ENCODE results near the gene PYCR2.

PYCR2 gene

GRCh38 chr1:225954753-225955152, 30.7 kb upstream of the PYCR2 start:
- Histone ChIP-seq H3K36me3 (ENCODE audit: insufficient read depth, low read depth, low read length) (no peaks in the 10 kb centered on the region), H3K9ac (ENCODE audit: low read depth, low read length) (no peak overlapping the region), H3K4me1 (ENCODE audit: insufficient read depth, low read length) (0 out of 2 replicates have a peak, but pooled peaks cover 3% of the 10 kb centered on the region), H3K4me3 (ENCODE audit: low read length) (no peak overlapping the region), H3K9me3 (ENCODE audit: insufficient read depth, low read depth, low read length) (no peaks in the 10 kb centered on the region), H3K27me3 (ENCODE audit: insufficient read depth, low read length) (peaks cover 3% of the 10 kb centered on the region; the same call in 1 of the 2 replicates), H3K27ac (ENCODE audit: low read length) (no peak overlapping the region)

GRCh38 chr1:225953315-225953714, 29.3 kb upstream of the PYCR2 start:
- H3K4me1 ChIP-seq (ENCODE audit: insufficient read depth, low read length), result peaks cover 12% of the 10 kb centered on the region
- H3K9me3 ChIP-seq (ENCODE audit: insufficient read depth, low read depth, low read length), result no peaks in the 10 kb centered on the region
- no peak overlapping the region for H3K27ac ChIP-seq (ENCODE audit: low read length)
- H3K9ac ChIP-seq (ENCODE audit: low read depth, low read length), result no peak overlapping the region
- peaks cover 15% of the 10 kb centered on the region for H3K27me3 ChIP-seq (ENCODE audit: insufficient read depth, low read length)
- no peaks in the 10 kb centered on the region for H3K36me3 ChIP-seq (ENCODE audit: insufficient read depth, low read depth, low read length)
- H3K4me3 ChIP-seq (ENCODE audit: low read length), result no peak overlapping the region

- Histone ChIP-seq H3K9me3 (ENCODE audit: insufficient read depth, low read depth, low read length) (no peaks in the 10 kb centered on the region), H3K27ac (ENCODE audit: low read length) (no peak overlapping the region), H3K36me3 (ENCODE audit: insufficient read depth, low read depth, low read length) (no peaks in the 10 kb centered on the region), H3K4me3 (ENCODE audit: low read length) (no peak overlapping the region), H3K27me3 (ENCODE audit: insufficient read depth, low read length) (peaks cover 37% of the 10 kb centered on the region), H3K9ac (ENCODE audit: low read depth, low read length) (no peak overlapping the region), H3K4me1 (ENCODE audit: insufficient read depth, low read length) (peaks cover 25% of the 10 kb centered on the region)
Observed at GRCh38 chr1:225950905-225951497, 27.0 kb upstream of the PYCR2 start.

GRCh38 chr1:225949041-225949440, 25.0 kb upstream of the PYCR2 start:
- Histone ChIP-seq H3K4me1 (ENCODE audit: insufficient read depth, low read length) (peaks cover 38% of the 10 kb centered on the region), H3K4me3 (ENCODE audit: low read length) (no peak overlapping the region), H3K36me3 (ENCODE audit: insufficient read depth, low read depth, low read length) (no peaks in the 10 kb centered on the region), H3K9me3 (ENCODE audit: insufficient read depth, low read depth, low read length) (no peaks in the 10 kb centered on the region), H3K27ac (ENCODE audit: low read length) (no peak overlapping the region), H3K27me3 (ENCODE audit: insufficient read depth, low read length) (peaks cover 54% of the 10 kb centered on the region), H3K9ac (ENCODE audit: low read depth, low read length) (no peak overlapping the region)

GRCh38 chr1:225946803-225947202, 22.8 kb upstream of the PYCR2 start:
- Histone ChIP-seq H3K4me3 (ENCODE audit: low read length) (no peak overlapping the region), H3K27ac (ENCODE audit: low read length) (no peak overlapping the region), H3K27me3 (ENCODE audit: insufficient read depth, low read length) (peaks cover 70% of the 10 kb centered on the region), H3K9ac (ENCODE audit: low read depth, low read length) (no peak overlapping the region), H3K4me1 (ENCODE audit: insufficient read depth, low read length) (peaks cover 38% of the 10 kb centered on the region), H3K36me3 (ENCODE audit: insufficient read depth, low read depth, low read length) (no peaks in the 10 kb centered on the region), H3K9me3 (ENCODE audit: insufficient read depth, low read depth, low read length) (no peaks in the 10 kb centered on the region)

GRCh38 chr1:225946082-225946620, 22.1 kb upstream of the PYCR2 start:
- Histone ChIP-seq H3K4me1 (ENCODE audit: insufficient read depth, low read length) (peaks cover 38% of the 10 kb centered on the region), H3K27ac (ENCODE audit: low read length) (no peak overlapping the region)

GRCh38 chr1:225945564-225945963, 21.5 kb upstream of the PYCR2 start:
- peaks cover 75% of the 10 kb centered on the region for H3K27me3 ChIP-seq (ENCODE audit: insufficient read depth, low read length)
- H3K4me3 ChIP-seq (ENCODE audit: low read length), result no peak overlapping the region
- no peaks in the 10 kb centered on the region for H3K36me3 ChIP-seq (ENCODE audit: insufficient read depth, low read depth, low read length)
- H3K27ac ChIP-seq (ENCODE audit: low read length), result no peak overlapping the region
- H3K4me1 ChIP-seq (ENCODE audit: insufficient read depth, low read length), result peaks cover 36% of the 10 kb centered on the region
- no peaks in the 10 kb centered on the region for H3K9me3 ChIP-seq (ENCODE audit: insufficient read depth, low read depth, low read length)
- peak overlapping the region; percentile 23; the same call in 1 of the 2 replicates for H3K9ac ChIP-seq (ENCODE audit: low read depth, low read length)

More at GRCh38 chr1:225946082-225946620, 22.1 kb upstream of the PYCR2 start:
- no peaks in the 10 kb centered on the region for H3K9me3 ChIP-seq (ENCODE audit: insufficient read depth, low read depth, low read length)
- no peaks in the 10 kb centered on the region for H3K36me3 ChIP-seq (ENCODE audit: insufficient read depth, low read depth, low read length)
- peaks cover 76% of the 10 kb centered on the region for H3K27me3 ChIP-seq (ENCODE audit: insufficient read depth, low read length)
- H3K4me3 ChIP-seq (ENCODE audit: low read length), result no peak overlapping the region
- no peak overlapping the region for H3K9ac ChIP-seq (ENCODE audit: low read depth, low read length)

GRCh38 chr1:225944951-225945350, 20.9 kb upstream of the PYCR2 start:
- Histone ChIP-seq H3K9me3 (ENCODE audit: insufficient read depth, low read depth, low read length) (no peaks in the 10 kb centered on the region), H3K36me3 (ENCODE audit: insufficient read depth, low read depth, low read length) (no peaks in the 10 kb centered on the region), H3K4me3 (ENCODE audit: low read length) (no peak overlapping the region), H3K27ac (ENCODE audit: low read length) (no peak overlapping the region), H3K9ac (ENCODE audit: low read depth, low read length) (peak overlapping the region; percentile 23; the same call in 1 of the 2 replicates), H3K27me3 (ENCODE audit: insufficient read depth, low read length) (peaks cover 81% of the 10 kb centered on the region), H3K4me1 (ENCODE audit: insufficient read depth, low read length) (peaks cover 36% of the 10 kb centered on the region)

GRCh38 chr1:225944387-225944786, 20.3 kb upstream of the PYCR2 start:
- no peak overlapping the region for H3K27ac ChIP-seq (ENCODE audit: low read length)
- H3K4me3 ChIP-seq (ENCODE audit: low read length), result no peak overlapping the region
- peaks cover 82% of the 10 kb centered on the region for H3K27me3 ChIP-seq (ENCODE audit: insufficient read depth, low read length)
- no peaks in the 10 kb centered on the region for H3K36me3 ChIP-seq (ENCODE audit: insufficient read depth, low read depth, low read length)
- peaks cover 35% of the 10 kb centered on the region for H3K4me1 ChIP-seq (ENCODE audit: insufficient read depth, low read length)
- H3K9ac ChIP-seq (ENCODE audit: low read depth, low read length), result no peak overlapping the region
- no peaks in the 10 kb centered on the region for H3K9me3 ChIP-seq (ENCODE audit: insufficient read depth, low read depth, low read length)

GRCh38 chr1:225943582-225943981, 19.5 kb upstream of the PYCR2 start:
- H3K4me1 ChIP-seq (ENCODE audit: insufficient read depth, low read length), result peaks cover 27% of the 10 kb centered on the region
- no peak overlapping the region for H3K9ac ChIP-seq (ENCODE audit: low read depth, low read length)
- no peak overlapping the region for H3K4me3 ChIP-seq (ENCODE audit: low read length)
- H3K27me3 ChIP-seq (ENCODE audit: insufficient read depth, low read length), result peaks cover 74% of the 10 kb centered on the region
- no peaks in the 10 kb centered on the region for H3K9me3 ChIP-seq (ENCODE audit: insufficient read depth, low read depth, low read length)
- H3K36me3 ChIP-seq (ENCODE audit: insufficient read depth, low read depth, low read length), result no peaks in the 10 kb centered on the region
- H3K27ac ChIP-seq (ENCODE audit: low read length), result no peak overlapping the region

GRCh38 chr1:225942574-225942973, 18.5 kb upstream of the PYCR2 start:
- peaks cover 64% of the 10 kb centered on the region for H3K27me3 ChIP-seq (ENCODE audit: insufficient read depth, low read length)
- peaks cover 26% of the 10 kb centered on the region for H3K4me1 ChIP-seq (ENCODE audit: insufficient read depth, low read length)
- no peaks in the 10 kb centered on the region for H3K36me3 ChIP-seq (ENCODE audit: insufficient read depth, low read depth, low read length)
- H3K9me3 ChIP-seq (ENCODE audit: insufficient read depth, low read depth, low read length), result no peaks in the 10 kb centered on the region
- H3K4me3 ChIP-seq (ENCODE audit: low read length), result no peak overlapping the region
- H3K9ac ChIP-seq (ENCODE audit: low read depth, low read length), result no peak overlapping the region
- no peak overlapping the region for H3K27ac ChIP-seq (ENCODE audit: low read length)

- Histone ChIP-seq H3K27me3 (ENCODE audit: insufficient read depth, low read length) (peaks cover 58% of the 10 kb centered on the region), H3K27ac (ENCODE audit: low read length) (no peak overlapping the region), H3K4me3 (ENCODE audit: low read length) (no peak overlapping the region), H3K9ac (ENCODE audit: low read depth, low read length) (peak overlapping the region; percentile 21; the same call in 1 of the 2 replicates), H3K9me3 (ENCODE audit: insufficient read depth, low read depth, low read length) (no peaks in the 10 kb centered on the region), H3K36me3 (ENCODE audit: insufficient read depth, low read depth, low read length) (no peaks in the 10 kb centered on the region), H3K4me1 (ENCODE audit: insufficient read depth, low read length) (peaks cover 20% of the 10 kb centered on the region)
Observed at GRCh38 chr1:225941942-225942222, 17.8 kb upstream of the PYCR2 start.
